Stomach smooth muscle (tissue), 2 donors: ENCODE measurements around the gene CTNND2.

Experiments used
- H3K27ac ChIP-seq: one replicate; pipeline ENCODE4 v1.7.0; 2013; ENCODE audit warnings: mild to moderate bottlenecking, low read length, inconsistent platforms
- H3K27me3 ChIP-seq, 2 donors: one replicate each; pipeline ENCODE4 v1.7.0; 2013; ENCODE audit warnings: low read length in 2 of 2; ENCODE audit not compliant: insufficient read depth in 2 of 2, control insufficient read depth in 1 of 2
- H3K36me3 ChIP-seq, 2 donors: one replicate each; pipeline ENCODE4 v1.7.0; 2013; ENCODE audit warnings: low read length in 2 of 2; ENCODE audit not compliant: control insufficient read depth in 2 of 2, insufficient read depth in 2 of 2
- H3K4me1 ChIP-seq: one replicate; pipeline ENCODE4 v1.7.0; 2013; ENCODE audit warnings: low read length; ENCODE audit not compliant: control insufficient read depth, insufficient read depth
- H3K4me3 ChIP-seq, 2 donors: one replicate each; pipeline ENCODE4 v1.7.0; 2013; ENCODE audit warnings: low read length in 2 of 2
- H3K9ac ChIP-seq, 2 donors: one replicate each; pipeline ENCODE4 v1.7.0; 2013; ENCODE audit warnings: low read length in 2 of 2, mild to moderate bottlenecking in 1 of 2
- H3K9me3 ChIP-seq, 2 donors: one replicate each; pipeline ENCODE4 v1.7.0; 2013; ENCODE audit warnings: low read length in 2 of 2; ENCODE audit not compliant: control insufficient read depth in 2 of 2
- donor health status: healthy.
- donor health status: Pancreatic carcinoma.

The CTNND2 gene

DNA sequence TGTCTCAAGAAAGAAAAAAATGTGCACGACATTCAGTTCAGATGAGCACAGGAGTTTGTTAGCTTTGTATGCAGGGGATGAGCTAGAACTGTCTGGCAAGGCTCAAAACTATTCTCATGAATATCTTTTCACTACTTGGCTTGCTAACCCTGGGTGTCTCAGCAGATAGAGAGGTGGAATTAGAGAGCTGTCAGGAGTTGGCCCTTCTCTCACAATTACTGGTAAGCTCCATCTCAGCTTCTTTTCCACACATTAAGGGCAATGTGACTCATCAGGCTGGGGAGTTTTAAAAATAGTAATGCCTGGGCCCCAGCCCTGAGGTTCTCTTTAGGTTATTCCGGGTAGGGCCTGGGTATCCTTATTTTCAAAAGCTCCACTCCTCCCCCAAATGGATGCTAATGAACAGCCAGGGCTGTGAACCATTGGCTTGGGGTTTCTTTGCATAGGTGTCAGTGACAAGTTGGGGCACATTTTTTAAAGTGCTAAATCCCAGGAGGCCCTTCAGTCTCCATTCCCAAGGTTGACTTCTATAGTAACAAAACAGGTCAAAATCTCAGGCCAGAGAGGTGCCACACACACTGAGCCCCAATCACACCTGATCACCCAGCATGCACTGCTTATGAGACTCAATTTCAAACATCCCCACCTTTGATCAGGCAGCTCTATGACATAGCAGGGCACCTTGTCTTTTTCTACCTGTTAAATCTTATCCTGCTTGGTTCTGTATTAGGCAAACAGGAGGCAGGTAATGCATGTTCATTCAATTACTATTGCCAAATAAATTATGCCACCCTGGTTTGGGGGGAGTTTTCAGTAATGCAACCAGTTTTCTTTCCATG lies 903.5 kb downstream of the CTNND2 start:
- Histone ChIP-seq H3K36me3 (peaks cover 0 to 2% of the 10 kb centered on the region in 2 donors), H3K4me3 (no peak overlapping the region), H3K9ac (no peak overlapping the region), H3K27ac (no peak overlapping the region), H3K4me1 (no peaks in the 10 kb centered on the region), H3K9me3 (no peaks in the 10 kb centered on the region), H3K27me3 (no peaks in the 10 kb centered on the region)

DNA sequence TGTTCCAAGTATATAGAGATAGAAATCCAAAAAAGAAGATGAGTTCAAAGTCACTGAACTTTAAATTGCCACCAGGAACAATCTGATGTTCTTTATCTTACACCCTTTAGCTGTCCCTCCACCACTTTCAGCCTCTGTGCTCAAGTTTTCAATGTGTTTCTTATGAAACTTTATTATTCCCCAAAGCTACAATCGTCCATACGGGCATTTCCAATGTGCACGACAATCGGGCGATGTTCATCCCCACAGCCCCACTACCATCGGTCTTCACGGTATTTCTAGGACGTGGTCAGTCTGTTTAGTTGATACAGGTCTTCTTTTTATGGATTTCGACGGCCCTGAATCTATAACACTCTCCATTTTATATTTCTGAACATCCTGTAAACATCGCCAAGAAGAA lies 904.5 kb downstream of the CTNND2 start:
- no peaks in the 10 kb centered on the region for H3K36me3 ChIP-seq
- no peak overlapping the region for H3K9ac ChIP-seq
- no peak overlapping the region for H3K27ac ChIP-seq
- H3K4me3 ChIP-seq: no peak overlapping the region
- no peaks in the 10 kb centered on the region for H3K27me3 ChIP-seq
- H3K9me3 ChIP-seq: no peaks in the 10 kb centered on the region
- H3K4me1 ChIP-seq: no peaks in the 10 kb centered on the region

DNA sequence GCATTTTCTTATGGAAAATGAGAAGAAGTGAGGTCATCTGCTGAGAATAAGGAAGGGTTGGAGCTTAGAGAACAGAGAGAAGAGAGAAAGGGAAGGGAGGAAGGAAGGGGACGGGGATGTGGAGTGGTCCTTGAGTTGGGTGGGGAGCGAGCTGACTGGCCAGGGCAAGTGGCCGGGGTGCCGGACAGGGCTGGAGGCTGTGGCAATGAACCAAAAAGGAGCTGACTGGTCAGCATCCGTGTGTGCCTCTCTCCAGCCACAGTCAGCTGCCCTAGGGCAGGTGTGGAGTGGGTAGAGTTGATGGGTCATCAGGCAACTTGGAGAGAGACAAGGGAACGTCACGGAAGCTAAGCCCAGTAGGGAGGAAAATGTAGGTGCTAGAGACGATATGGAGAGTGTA lies 908.4 kb downstream of the CTNND2 start:
- H3K9ac ChIP-seq: no peak overlapping the region
- no peaks in the 10 kb centered on the region for H3K4me1 ChIP-seq
- no peaks in the 10 kb centered on the region for H3K27me3 ChIP-seq
- H3K4me3 ChIP-seq: no peak overlapping the region
- H3K9me3 ChIP-seq: no peaks in the 10 kb centered on the region
- no peaks in the 10 kb centered on the region for H3K36me3 ChIP-seq
- no peak overlapping the region for H3K27ac ChIP-seq

DNA sequence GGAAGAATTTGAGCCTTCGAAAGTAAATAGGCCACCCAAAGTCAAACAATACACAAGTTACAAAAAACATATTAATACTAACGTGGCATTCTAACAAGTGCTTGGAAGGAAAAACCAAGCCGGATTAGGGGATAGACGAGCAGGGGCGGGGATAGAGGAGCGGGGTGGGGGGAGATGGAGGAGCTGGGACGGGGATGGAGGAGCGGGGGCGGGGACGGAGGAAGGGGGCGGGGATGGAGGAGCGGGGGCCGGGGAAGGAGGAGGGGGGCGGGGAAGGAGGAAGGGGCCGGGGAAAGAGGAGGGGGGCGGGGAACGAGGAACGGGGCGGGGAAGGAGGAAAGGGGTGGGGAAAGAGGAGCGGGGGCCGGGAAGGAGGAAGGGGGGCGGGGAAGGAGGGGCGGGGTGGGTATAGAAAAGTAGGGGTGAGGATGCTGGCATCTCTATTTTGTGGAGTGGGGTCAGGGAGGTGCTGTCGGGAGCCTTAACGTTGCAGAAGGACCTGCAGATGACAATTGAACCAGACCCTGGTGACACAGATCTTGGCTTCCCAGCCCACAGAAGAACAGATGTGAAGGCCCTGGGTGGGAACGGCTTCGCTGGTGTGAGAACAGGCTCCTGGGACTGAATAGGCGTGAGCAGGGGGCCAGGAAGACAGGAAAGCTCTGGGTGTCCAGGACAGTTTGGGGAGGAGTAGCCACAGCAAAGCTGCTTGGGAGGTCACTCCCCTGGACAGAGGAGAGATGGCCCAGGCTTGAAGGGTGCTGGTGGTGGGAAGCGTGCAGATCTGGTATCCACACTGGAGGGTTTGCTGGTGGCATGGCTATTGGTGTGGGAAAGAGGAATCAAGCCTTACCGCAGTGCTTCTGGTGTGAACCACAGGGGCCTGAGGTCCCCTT lies 909.9 kb downstream of the CTNND2 start:
- Histone ChIP-seq H3K9me3 (no peaks in the 10 kb centered on the region), H3K27ac (no peak overlapping the region), H3K36me3 (no peaks in the 10 kb centered on the region), H3K27me3 (peaks cover 0 to 3% of the 10 kb centered on the region in 2 donors), H3K4me3 (no peak overlapping the region), H3K9ac (no peak overlapping the region), H3K4me1 (no peaks in the 10 kb centered on the region)

DNA sequence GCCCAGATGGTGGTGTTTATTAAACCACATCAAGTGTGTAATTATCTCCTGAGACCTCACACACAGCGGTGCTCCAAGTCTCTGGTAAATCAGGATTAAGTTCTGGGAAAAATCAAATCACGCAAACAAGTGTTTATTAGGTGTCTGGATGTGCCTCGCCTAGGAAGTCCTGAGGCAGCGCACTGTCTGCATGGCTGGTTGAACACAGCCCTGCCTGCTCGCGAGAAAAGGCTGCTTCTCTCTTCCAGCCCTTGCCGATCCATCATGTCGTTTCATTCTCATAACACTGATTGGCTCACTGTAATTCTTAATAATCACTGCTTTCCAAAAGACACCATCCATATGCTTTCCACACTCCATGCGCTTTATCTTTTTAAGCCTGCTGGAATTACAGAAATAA lies 913.6 kb downstream of the CTNND2 start:
- no peak overlapping the region for H3K4me3 ChIP-seq
- no peaks in the 10 kb centered on the region for H3K9me3 ChIP-seq
- H3K4me1 ChIP-seq: no peaks in the 10 kb centered on the region
- peaks cover 0 to 13% of the 10 kb centered on the region in 2 donors for H3K27me3 ChIP-seq
- no peaks in the 10 kb centered on the region for H3K36me3 ChIP-seq
- no peak overlapping the region for H3K9ac ChIP-seq
- H3K27ac ChIP-seq: no peak overlapping the region

DNA sequence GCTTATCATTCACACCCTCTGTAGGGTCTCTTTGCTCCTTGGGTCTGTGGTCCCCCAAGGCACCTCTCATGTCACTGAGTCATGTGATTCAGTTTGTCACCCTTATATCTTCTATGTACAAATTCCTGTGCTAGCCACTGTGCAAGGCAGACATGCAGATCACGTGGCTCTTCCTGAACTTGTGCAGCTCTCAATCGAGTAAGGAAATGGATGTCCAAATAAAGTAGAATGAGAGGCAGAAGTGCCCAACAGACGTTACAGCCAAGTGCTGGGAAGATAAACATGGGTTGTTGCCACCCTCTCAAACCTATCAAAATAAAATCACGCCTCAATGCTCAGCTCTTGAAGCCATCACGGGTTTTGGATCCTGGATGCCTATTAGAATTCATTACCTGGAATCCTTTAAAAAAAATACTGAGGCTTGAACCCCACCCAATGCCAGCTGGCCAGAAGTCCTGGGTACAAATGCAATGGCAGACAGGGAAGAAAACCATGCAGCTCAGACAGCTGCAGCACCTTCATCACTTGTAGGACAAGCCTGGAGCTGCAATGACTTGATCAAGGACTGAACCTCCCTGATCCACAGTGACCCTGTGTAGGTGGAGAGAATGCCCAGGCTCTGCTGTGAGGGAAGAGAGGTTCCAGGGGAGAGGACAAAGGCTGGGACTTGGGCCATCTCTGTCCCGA lies 914.5 kb downstream of the CTNND2 start:
- Histone ChIP-seq H3K36me3 (no peaks in the 10 kb centered on the region), H3K9ac (no peak overlapping the region), H3K4me1 (no peaks in the 10 kb centered on the region), H3K9me3 (no peaks in the 10 kb centered on the region), H3K4me3 (no peak overlapping the region), H3K27me3 (peaks cover 0 to 13% of the 10 kb centered on the region in 2 donors), H3K27ac (no peak overlapping the region)

DNA sequence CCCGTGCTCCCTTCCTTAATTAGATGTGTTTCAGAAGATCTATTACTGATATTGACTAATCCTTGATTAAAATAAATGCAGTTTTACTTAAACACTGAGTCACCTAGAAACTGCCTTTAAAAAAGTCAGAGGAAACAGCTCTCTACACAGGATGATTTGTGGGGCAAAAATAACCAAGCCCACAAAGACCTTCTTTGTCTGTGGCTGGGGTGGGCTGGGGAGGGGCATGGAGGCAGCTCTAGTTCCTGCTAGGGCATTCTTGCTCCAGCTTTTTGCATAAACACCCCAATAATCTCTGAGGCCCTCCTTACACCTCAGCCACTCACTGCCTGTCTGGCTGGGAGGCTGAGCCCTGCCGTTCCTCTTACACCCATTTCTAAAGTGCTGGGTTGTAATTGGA lies 915.6 kb downstream of the CTNND2 start:
- no peaks in the 10 kb centered on the region for H3K36me3 ChIP-seq
- H3K9ac ChIP-seq: no peak overlapping the region
- H3K4me3 ChIP-seq: no peak overlapping the region
- H3K27ac ChIP-seq: no peak overlapping the region
- H3K9me3 ChIP-seq: no peaks in the 10 kb centered on the region
- H3K4me1 ChIP-seq: no peaks in the 10 kb centered on the region
- H3K27me3 ChIP-seq: peaks cover 0 to 13% of the 10 kb centered on the region in 2 donors

DNA sequence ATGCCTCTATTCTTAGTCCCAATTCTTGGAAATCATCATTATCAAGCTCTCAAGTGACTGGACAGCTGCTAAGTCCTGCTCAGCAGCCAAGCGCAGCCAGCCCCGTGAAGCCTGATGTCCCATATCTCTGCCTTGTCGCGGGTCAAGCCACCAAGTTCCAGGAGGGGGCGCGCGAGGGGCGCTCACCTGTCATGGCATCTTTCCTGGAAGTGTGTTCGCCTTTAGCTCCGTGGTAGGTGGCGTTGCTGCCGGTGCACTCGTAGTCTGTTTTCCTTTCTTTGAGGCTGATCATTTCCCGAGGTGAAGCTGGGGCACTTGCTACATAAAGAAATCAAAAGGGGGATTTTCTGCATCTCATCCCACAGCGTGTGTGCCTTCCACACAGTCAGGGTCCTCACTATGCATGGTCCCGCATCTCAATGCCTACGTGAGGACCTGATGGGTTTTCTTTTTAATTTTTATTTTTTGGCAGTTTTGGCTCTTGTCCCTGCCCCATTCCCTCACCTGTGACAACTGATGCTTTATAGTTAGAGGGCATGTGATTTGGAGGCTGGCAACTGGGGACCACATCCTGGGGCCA lies 916.2 kb downstream of the CTNND2 start:
- no peaks in the 10 kb centered on the region for H3K4me1 ChIP-seq
- peaks cover 0 to 13% of the 10 kb centered on the region in 2 donors for H3K27me3 ChIP-seq
- H3K9me3 ChIP-seq: no peaks in the 10 kb centered on the region
- H3K4me3 ChIP-seq: no peak overlapping the region
- no peak overlapping the region for H3K9ac ChIP-seq
- no peak overlapping the region for H3K27ac ChIP-seq
- no peaks in the 10 kb centered on the region for H3K36me3 ChIP-seq

DNA sequence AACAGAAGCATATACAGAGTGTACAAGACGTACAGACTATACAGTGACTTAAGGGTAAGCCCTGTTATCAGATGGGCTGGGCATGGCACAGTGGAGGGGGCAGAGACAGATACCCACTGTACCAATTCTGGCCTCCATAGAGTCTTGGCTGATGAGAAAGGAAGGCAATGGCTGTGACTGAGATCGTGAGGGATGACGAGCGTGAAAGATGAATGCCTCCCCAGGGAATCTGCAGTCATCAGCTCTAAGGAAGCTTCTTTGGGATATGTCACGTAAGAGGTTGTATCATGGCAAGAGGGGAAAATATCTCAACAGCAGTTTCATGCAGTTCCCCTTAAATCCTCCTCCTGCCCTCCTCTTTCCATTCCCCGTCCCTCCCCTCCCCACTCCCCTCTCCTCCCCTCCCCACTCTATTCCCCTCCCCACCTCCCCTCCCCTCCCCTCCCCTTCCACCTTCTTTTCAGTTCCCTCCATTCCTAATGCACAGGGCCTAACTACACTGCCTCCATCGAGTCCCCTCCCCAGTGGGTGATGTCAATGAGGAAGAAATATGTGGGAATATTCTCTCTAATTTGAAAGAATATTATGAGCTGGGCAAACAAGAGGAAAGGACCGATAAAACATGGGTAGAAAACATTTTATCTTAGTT lies 916.8 kb downstream of the CTNND2 start:
- no peak overlapping the region for H3K4me3 ChIP-seq
- H3K27ac ChIP-seq: no peak overlapping the region
- no peaks in the 10 kb centered on the region for H3K4me1 ChIP-seq
- no peaks in the 10 kb centered on the region for H3K9me3 ChIP-seq
- H3K9ac ChIP-seq: no peak overlapping the region
- H3K27me3 ChIP-seq: peaks cover 0 to 13% of the 10 kb centered on the region in 2 donors
- H3K36me3 ChIP-seq: no peaks in the 10 kb centered on the region

DNA sequence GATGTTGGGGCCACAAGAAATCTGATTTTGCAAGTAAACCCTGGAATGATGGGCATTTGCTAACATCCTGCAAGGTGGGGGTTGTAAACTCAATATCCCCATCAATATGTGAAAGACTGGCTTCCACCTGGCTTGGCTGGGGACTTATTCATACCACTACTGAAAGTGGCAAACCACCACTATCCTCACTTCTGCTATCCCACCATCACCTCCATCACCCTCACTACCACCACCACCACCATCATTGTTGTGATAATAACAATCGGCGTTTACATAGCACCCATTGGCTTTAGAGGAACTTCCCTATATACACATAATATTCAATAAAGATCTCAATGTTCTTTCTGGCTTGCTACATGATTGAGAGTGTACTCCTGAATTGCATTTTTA lies 918.5 kb downstream of the CTNND2 start:
- H3K9me3 ChIP-seq: no peaks in the 10 kb centered on the region
- peaks cover 0 to 13% of the 10 kb centered on the region in 2 donors for H3K27me3 ChIP-seq
- no peaks in the 10 kb centered on the region for H3K36me3 ChIP-seq
- no peak overlapping the region for H3K27ac ChIP-seq
- H3K9ac ChIP-seq: no peak overlapping the region
- H3K4me1 ChIP-seq: no peaks in the 10 kb centered on the region
- no peak overlapping the region for H3K4me3 ChIP-seq
